GM03348 (cell line): ENCODE data around the gene GPS2.
"Not testable (repeated sequence)": the region's sequence is repeated elsewhere in the genome, so short reads cannot be mapped to it uniquely, and the experiment has no call there.

Source experiments
- DNase-seq: peaks from one replicate; pipeline ENCODE4 v3.0.0; 2012; ENCODE audit warnings: low spot score

Gene GPS2

DNA sequence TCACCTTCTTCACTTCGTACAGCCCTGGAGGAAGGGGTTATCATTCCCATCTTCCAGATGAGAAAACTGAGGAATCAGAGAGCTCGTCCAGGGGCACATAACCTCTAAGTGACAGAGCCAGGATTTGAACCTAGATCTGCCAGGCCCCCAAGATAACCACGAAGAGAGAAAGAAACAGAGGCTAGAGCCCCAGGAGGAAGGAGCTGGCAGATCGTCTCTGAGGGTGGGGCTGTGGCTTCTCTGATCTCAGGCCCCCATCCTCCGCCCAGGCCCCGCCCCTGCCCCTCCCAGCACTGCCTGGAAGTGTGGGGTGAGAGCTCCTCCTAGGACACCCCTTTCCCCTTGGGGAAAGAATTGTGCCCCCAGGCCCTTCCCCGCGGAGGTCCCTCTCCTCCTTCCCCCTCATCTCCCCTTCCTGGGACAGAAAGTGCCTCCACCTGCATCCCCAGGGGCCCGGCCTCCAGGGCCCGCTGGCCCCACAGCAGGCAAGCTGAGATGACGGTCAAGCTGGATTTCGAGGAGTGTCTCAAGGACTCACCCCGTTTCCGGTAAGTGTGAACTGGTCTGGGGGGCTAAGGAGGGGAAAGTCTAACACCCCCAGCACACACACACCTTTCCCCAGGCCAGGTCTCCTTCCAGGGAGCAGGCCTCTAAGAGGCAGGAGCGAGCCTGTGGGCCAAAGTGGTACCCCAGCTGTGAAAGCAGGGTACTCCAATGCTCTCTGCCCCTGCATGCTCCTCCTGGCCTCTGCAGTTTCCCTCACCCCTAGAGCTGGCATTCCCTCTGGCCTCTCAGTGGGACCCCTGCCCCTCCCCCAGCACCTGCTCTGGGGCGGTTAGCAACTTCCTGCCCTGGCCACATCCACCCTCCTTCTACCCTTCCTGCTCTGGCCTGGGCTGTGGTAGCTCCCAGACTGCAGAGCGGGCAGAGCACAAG, 21.3 kb upstream of the GPS2 start, which contains the start of gene ACAP1:
Gene ACAP1 (plus strand): TSS at position 290 of the 936 bp plus-strand sequence. CDS start 206 bp downstream, at position 496.
- no peak for DNase-seq

- DNase-seq, result not testable (repeated sequence)
These were observed 20.6 kb upstream of the GPS2 start for GRCh38 chr17:7335765-7336164.

DNA sequence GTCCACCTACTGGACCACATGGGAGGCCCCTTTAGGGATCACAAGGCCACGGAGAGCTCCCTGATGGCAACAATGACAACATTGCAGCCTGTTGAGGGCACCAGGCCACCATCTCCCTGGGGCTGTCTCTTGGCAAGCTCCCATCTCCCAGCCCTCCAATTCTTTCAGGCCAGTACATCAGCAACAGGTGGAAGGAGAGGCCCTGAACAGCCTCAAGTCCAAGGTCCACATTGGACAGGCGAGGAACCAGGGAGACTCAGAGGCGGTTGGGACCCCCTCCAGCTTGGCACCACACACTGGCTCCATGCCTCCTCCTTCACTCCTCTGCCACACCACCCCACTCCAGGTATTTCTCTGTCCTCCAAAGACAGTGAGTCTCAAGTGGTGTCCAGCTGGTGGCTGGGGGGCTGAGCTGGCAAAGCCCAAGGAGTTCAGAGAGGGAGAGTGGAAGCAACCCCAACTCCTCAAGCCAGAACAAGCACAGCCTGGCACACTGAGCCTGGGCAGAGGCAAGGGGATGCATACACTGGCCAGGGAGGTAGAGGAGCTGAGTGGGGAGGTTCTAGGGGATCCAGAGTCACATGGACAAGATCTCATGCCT, 19.9 kb upstream of the GPS2 start:
- DNase-seq, result no peak

DNA sequence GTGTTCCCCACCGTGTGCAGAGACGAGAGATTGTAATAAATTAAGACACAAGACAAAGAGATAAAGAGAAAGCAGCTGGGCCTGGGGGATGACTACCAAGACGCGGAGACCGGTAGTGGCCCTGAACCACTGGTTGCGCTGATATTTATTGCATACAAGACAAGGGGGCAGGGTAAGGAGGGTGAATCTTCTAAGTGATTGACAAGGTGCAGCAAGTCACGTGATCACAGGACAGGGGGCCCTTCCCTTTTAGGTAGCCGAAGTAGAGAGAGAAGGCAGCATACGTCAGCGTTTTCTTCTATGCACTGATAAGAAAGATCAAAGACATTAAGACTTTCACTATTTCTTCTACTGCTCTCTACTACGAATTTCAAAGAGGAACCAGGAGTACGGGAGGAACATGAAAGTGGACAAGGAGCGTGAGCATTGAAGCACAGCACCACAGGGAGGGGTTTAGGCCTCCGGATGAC, 17.5 kb upstream of the GPS2 start:
- DNase-seq, result not testable (repeated sequence)

- DNase-seq, result no peak
These were observed 17.0 kb upstream of the GPS2 start for GRCh38 chr17:7332111-7332510.

GRCh38 chr17:7330638-7331015, 15.5 kb upstream of the GPS2 start:
- DNase-seq, result no peak

- peak; percentile 92 for DNase-seq
These were observed 15.0 kb upstream of the GPS2 start for GRCh38 chr17:7329997-7330637.

DNA sequence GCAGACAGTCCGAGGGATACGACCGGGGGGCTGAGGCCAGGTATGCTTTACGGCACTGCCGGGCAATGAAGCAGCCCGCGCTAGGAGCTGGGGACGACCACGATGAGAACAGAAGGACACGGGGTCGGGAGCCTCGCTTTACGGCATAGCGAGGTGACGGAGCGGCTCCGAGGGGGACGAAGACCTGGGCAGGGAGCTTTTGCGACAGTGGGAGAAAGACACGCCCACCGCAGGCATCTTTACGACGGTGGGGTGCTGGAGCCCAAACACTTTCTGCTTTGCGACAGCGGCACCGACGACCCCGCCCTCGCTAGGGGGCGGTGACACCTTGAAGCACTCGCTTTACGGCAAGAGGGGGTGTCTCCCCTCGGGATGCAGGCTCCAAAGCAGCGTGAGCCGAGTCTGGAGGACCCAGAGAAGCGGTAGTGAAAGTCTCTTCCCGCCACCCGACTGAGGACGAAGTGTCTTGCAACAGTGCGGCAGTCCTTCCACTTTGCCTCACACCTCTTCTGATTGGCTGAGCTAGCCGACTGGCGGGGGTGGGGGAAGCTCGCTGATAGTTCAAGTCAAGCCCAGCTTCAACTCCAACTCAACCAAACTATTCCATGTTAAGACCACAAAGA, 14.3 kb upstream of the GPS2 start:
- peak; percentile 99 for DNase-seq

- DNase-seq, result no peak
These were observed 13.7 kb upstream of the GPS2 start, which contains the start of gene NEURL4 for GRCh38 chr17:7328840-7329373. TSS of gene NEURL4 (minus strand) at chr17:7329335. CDS start at chr17:7329312, 23 bp downstream.

DNA sequence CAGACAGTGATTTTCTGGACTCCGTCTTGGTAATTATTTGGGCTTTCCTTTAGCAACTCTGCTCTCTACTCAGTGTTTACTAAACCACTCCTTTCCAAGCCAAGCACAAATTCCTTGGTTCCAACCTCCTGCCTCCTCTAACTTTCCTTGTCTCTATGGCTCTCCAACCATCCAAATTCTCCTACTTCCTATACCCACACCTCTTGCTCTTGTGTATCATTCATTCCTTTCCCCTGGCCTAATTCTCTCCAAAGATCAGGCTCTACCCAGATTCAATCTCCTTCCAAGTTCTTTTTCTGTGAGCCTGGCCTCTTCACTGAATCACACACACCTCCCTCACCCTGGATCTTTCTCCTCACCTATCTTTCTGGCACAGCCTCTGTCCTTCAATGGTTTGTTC, 12.8 kb upstream of the GPS2 start:
- DNase-seq, result no peak

GRCh38 chr17:7327501-7327900, 12.3 kb upstream of the GPS2 start:
- no peak for DNase-seq

- no peak for DNase-seq
These were observed 11.9 kb upstream of the GPS2 start for GRCh38 chr17:7327056-7327455.

GRCh38 chr17:7326186-7326585, 11.0 kb upstream of the GPS2 start:
- DNase-seq, result no peak

DNA sequence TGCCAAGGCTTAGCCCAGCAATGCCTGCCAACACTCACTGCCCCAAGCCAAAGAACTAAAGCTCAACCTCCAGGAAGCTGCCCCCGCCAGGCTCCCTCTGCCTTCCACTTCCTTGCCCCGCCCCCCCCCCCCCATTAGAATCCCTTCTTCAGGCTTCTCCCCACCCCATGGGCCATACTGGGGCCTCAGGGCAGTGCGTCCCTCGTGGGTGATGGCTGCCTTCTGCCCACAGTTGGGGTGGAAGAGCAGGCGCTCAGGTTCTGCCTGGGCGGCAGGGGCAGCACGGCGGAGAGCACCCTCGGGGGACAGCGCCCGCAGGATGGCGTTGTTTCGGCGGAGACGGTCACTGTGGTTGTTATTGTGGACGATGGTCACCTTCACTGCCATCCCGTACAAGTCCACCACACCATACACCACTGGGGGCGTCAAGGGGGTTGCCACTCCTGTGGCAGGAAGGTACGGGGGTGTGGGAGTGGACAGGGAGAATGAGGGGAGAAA, 9.9 kb upstream of the GPS2 start:
- DNase-seq, result no peak

DNA sequence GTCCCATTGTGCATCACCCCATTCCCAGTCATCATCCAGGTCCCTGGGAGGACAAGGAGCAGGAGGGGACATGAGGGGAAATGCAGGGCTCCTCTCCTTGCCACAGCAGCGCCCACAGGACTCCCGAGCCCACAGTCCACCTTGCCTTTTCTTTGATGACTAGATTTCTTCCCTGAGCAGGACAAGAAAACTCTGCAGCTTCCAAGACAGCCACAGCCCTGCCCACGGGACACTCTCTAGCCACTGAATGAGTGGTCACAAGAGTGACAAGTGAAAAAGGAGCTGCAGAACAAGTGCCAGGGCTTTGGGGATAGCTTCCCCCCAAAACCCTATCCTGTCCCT, 9.2 kb upstream of the GPS2 start:
- no peak for DNase-seq

DNA sequence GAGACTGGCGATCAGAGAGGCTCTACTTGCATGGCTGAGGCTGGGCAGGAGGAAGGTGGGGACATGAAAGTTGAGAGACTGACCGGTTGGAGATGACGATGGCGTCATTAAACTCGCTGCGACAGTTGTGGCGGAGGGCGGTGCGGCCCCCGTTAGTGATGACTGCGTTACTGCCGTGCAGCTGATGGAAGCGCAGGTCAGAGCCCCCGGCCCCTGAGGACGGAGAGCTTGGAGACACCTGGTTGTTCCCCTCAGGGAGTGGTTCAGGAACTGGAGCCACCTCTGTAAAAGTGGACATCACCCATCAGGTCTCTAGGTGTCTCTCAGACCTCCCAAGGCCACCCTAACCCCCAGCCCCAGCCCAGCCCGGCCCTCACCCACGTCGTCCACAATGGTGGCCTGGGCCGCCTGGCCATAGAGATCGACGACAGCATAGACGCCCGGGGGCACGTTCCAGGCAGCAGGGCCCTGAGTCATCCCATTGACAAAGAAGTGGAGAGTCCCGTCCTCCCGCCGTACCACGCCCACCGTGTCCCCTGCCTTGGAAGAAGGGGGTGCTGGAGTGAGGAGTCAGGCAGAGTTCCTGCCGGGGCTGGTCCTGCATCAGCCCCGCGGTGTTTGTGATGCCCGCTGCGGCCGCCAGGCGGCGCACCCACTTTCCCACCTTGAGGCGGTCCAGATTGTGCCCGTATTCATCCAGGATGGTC, 8.7 kb upstream of the GPS2 start:
- DNase-seq, result peak; percentile 73

GRCh38 chr17:7322520-7323194, 7.5 kb upstream of the GPS2 start:
- no peak for DNase-seq

DNA sequence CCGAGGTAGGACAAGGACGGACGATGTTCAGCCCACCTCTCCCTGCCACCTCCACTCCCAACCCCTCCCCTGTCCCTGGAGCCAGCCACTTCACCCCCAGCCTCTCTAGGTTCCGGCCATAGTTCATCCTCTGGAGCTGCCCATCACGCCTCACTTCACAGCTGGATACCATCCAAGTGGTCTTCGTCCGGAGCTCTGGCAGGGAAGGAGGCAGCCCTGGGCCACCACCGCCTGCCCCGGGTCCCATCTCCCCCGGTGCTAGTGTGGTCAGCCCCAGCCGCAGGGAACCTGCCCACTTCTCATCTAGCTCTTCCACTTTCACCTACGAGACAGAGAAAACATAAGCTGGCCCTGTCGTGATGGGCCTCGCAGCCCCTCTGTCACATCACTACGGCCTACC, 6.3 kb upstream of the GPS2 start:
- DNase-seq, result no peak

DNA sequence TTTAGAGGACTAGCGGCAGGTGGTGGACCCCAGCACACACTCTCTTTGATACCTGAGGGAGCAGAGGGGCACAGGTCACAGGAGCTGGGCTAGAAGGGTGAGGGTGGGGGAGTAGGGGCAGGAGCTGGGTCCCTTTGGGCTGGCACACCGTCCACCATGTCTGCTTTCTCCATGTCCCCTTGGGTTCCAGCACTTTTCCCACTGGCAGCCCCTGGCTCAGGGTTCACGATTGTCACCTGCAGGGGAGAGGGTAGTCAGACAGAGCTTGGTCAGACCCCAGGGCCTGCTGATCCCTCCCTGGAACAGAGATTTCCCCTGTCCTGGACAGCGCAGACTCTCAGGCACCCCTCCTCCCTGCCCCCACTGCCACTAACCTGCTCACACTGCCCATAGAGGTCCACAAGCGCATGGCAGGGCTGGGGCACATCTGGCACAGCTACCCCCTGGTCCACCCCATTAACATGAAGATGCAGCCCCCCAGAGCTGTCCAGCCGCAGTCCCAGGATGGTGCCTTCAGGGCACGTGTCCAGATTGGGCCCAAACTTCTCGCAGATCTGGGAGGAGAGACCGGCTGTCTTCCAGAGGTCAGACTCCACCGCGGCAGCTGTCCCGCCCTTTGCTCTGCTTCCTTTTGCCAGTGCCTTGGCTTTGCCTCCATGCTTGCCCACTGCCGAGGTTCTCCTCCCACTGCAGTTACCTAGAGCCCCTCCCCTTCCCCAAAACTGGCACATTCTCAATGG, 3.1 kb upstream of the GPS2 start:
- DNase-seq, result no peak
